Spleen (tissue), 7 donors: ENCODE data around the gene TMEM256.

Experiments used
- POLR2A ChIP-seq, 3 donors: fragments of 450-650 bp; IDR thresholded peaks; one replicate each; pipeline ENCODE4 v1.5.1; 2017; ENCODE audit warnings: antibody characterized with exemption in 3 of 3, mild to moderate bottlenecking in 1 of 3
- TF ChIP-seq, protein P1 (sequence below), 11 experiments: fragments of 200-600 bp in 7 of 11; fragments of 450-650 bp in 4 of 11; sonication (generic) in 4 of 11; IDR thresholded peaks in 8 of 11; conservative IDR thresholded peaks in 3 of 11; 1 replicate in 7 of 11; 2 replicates in 4 of 11; pipeline versions ENCODE4 v1.4.0 to v1.8.0; 2016 to 2021; ENCODE audit warnings: antibody characterized with exemption in 11 of 11, inconsistent platforms in 4 of 11, mild to moderate bottlenecking in 1 of 11
- donor health status: DM: no; HTN: no; CAD: no; lungs with moderate emphysema.
- donor health status: DM: no; HTN: no; CAD: no.
- donor health status: DM: no; HTN: no; CAD: no.

DNA sequence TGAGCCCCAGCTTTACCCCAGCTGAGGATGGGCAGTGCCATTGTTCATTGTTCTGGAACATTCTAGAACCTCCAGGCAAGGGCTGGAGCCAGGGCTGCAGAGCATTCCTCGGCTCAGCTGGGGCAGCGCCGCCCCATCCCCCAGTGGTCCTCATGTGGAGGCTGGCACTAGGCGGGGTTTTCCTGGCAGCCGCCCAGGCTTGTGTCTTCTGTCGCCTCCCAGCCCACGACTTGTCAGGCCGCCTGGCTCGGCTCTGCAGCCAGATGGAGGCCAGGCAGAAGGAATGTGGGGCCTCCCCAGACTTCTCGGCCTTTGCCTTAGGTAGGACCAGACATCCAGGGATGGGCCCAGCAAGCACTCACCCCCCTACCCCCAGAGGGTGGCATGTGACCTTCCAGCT is 48.8 kb downstream of the TMEM256 start, which contains the start of gene TMEM95:
- TF ChIP-seq, protein P1, sequence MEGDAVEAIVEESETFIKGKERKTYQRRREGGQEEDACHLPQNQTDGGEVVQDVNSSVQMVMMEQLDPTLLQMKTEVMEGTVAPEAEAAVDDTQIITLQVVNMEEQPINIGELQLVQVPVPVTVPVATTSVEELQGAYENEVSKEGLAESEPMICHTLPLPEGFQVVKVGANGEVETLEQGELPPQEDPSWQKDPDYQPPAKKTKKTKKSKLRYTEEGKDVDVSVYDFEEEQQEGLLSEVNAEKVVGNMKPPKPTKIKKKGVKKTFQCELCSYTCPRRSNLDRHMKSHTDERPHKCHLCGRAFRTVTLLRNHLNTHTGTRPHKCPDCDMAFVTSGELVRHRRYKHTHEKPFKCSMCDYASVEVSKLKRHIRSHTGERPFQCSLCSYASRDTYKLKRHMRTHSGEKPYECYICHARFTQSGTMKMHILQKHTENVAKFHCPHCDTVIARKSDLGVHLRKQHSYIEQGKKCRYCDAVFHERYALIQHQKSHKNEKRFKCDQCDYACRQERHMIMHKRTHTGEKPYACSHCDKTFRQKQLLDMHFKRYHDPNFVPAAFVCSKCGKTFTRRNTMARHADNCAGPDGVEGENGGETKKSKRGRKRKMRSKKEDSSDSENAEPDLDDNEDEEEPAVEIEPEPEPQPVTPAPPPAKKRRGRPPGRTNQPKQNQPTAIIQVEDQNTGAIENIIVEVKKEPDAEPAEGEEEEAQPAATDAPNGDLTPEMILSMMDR (IDR thresholded peaks at IDR 0.05 in 8 of 11, conservative IDR thresholded peaks at IDR 0.05 in 3 of 11) = peak in 1 of 11 experiments; percentile 20
- no peak for TF ChIP-seq POLR2A (IDR thresholded peaks at IDR 0.05)
